Endothelial cell of umbilical vein (primary cell): ENCODE measurements around the gene DNAH3. TPM values are rescaled to one million over a fixed set of nuclear protein-coding genes. Genes with fewer than 3 reads are reported as not detected.

Experiments
- BruUV-seq: library from RNA; stranded (reverse); fragments of 400-500 nt; replicated peaks from 2 replicates; lab custom pipeline; 2021; lab: Mats Ljungman, UMichigan
- CTCF ChIA-PET: fragments of 300-600, 350-600 bp; sonication (Branson Sonifier 250); formaldehyde crosslinking; loops from one replicate; lab custom pipeline; 2021; ENCODE audit warnings: antibody characterized with exemption, inconsistent platforms; lab: Charles Lee
- POLR2A ChIA-PET: fragments of 300-600, 350-600 bp; sonication (Branson Sonifier 250); formaldehyde crosslinking; loops from one replicate; lab custom pipeline; 2021; ENCODE audit warnings: antibody characterized with exemption, inconsistent platforms; lab: Charles Lee
- DNase-seq: peaks from one replicate; pipeline ENCODE4 v3.0.0-alpha.2; 2011; ENCODE audit warnings: low read depth, low spot score
- FAIRE-seq: peaks from 2 replicates; lab custom pipeline; 2011; peaks lifted over from hg19 to GRCh38; lab: Jason Lieb, UNC
- H2AFZ ChIP-seq: 2 replicates; pipeline ENCODE4 v1.6.0; 2012; ENCODE audit warnings: low read depth, low read length, control low read depth, inconsistent platforms
- H3K27ac ChIP-seq: 2 replicates; pipeline ENCODE4 v1.5.1; 2011; ENCODE audit warnings: low read depth, mild to moderate bottlenecking, control low read depth, low read length, moderate library complexity; ENCODE audit not compliant: insufficient read depth
- H3K27me3 ChIP-seq, 2 experiments: 2 replicates each; pipeline versions ENCODE4 v1.6.0 to v1.6.1; 2011; ENCODE audit warnings: low read length in 2 of 2, mixed read lengths in 1 of 2; ENCODE audit not compliant: control insufficient read depth in 2 of 2, insufficient read depth in 2 of 2
- H3K36me3 ChIP-seq, 2 experiments: 2 replicates in 1 of 2; 3 replicates in 1 of 2; pipeline ENCODE4 v1.5.1; 2011; ENCODE audit warnings: low read length in 2 of 2, mild to moderate bottlenecking in 1 of 2, moderate library complexity in 1 of 2; ENCODE audit not compliant: control insufficient read depth in 2 of 2, insufficient read depth in 2 of 2; ENCODE audit errors: extremely low read depth in 1 of 2
- H3K4me1 ChIP-seq: 3 replicates; pipeline ENCODE4 v1.5.1; 2011; ENCODE audit warnings: mild to moderate bottlenecking, low read length; ENCODE audit not compliant: control insufficient read depth, insufficient read depth; ENCODE audit errors: extremely low read depth
- H3K4me2 ChIP-seq: 2 replicates; pipeline ENCODE4 v1.6.1; 2011; ENCODE audit warnings: low read length, control low read depth, mixed read lengths; ENCODE audit not compliant: insufficient read depth
- H3K4me3 ChIP-seq, 3 experiments: fragments of 200-600 bp in 1 of 3; sonication (generic), shearing (Covaris generic) in 1 of 3; replicated peaks in 1 of 3; 2 replicates each; pipeline ENCODE4 v1.5.1; 2011 to 2016; ENCODE audit warnings: control low read depth in 3 of 3, low read length in 3 of 3, mild to moderate bottlenecking in 2 of 3, inconsistent platforms in 1 of 3, low read depth in 1 of 3, moderate library complexity in 1 of 3; ENCODE audit not compliant: insufficient read depth in 1 of 3
- H3K79me2 ChIP-seq: 2 replicates; pipeline ENCODE4 v1.6.0; 2012; ENCODE audit warnings: low read length, inconsistent platforms; ENCODE audit not compliant: control insufficient read depth, insufficient read depth
- H3K9ac ChIP-seq: replicated peaks from 2 replicates; pipeline ENCODE3; 2011; ENCODE audit warnings: low read length, control low read depth; ENCODE audit not compliant: insufficient read depth; ENCODE audit errors: extremely low read depth
- H3K9me1 ChIP-seq: replicated peaks from 3 replicates; pipeline ENCODE4 v1.6.0; 2011; ENCODE audit warnings: mild to moderate bottlenecking, low read length; ENCODE audit not compliant: control insufficient read depth, insufficient read depth; ENCODE audit errors: extremely low read depth
- H3K9me3 ChIP-seq: replicated peaks from 2 replicates; pipeline ENCODE4 v1.5.1; 2012; ENCODE audit warnings: low read length, inconsistent platforms; ENCODE audit not compliant: control insufficient read depth, insufficient read depth
- H4K20me1 ChIP-seq: replicated peaks from 2 replicates; pipeline ENCODE3; 2011; ENCODE audit warnings: mild to moderate bottlenecking, low read length; ENCODE audit not compliant: control insufficient read depth, insufficient read depth; ENCODE audit errors: extremely low read depth
- CTCF ChIP-seq, 2 donors: IDR thresholded peaks; 1 replicate in 1 of 2; 2 replicates in 1 of 2; pipeline ENCODE4 v1.5.1; 2011; ENCODE audit warnings: low read length in 2 of 2, mild to moderate bottlenecking in 2 of 2, moderate library complexity in 2 of 2, control low read depth in 1 of 2, inconsistent platforms in 1 of 2, low read depth in 1 of 2; ENCODE audit not compliant: insufficient read depth in 1 of 2; ENCODE audit errors: extremely low read depth in 1 of 2
- EZH2 ChIP-seq: IDR thresholded peaks from 2 replicates; pipeline ENCODE4 v1.6.1; 2012; ENCODE audit warnings: borderline replicate concordance, low read depth, mild to moderate bottlenecking, moderate library complexity, low read length, inconsistent platforms; ENCODE audit not compliant: severe bottlenecking
- FOS ChIP-seq: IDR thresholded peaks from 2 replicates; pipeline ENCODE4 v1.6.1; 2011; ENCODE audit warnings: mild to moderate bottlenecking, low read length, moderate library complexity, borderline replicate concordance; ENCODE audit not compliant: insufficient read depth
- GATA2 ChIP-seq: IDR thresholded peaks from 2 replicates; pipeline ENCODE4 v1.7.0; 2011; ENCODE audit warnings: low read depth, mild to moderate bottlenecking, moderate library complexity, mixed read lengths, low read length; ENCODE audit not compliant: insufficient read length, insufficient read depth
- JUN ChIP-seq: IDR thresholded peaks from 2 replicates; pipeline ENCODE4 v1.6.1; 2011; ENCODE audit warnings: borderline replicate concordance, low read depth; ENCODE audit not compliant: insufficient read length, insufficient read depth
- MAX ChIP-seq: IDR thresholded peaks from 2 replicates; pipeline ENCODE4 v1.6.1; 2011; ENCODE audit not compliant: insufficient read depth, insufficient read length
- MYC ChIP-seq: IDR thresholded peaks from one replicate; pipeline ENCODE4 v1.6.1; 2011; ENCODE audit warnings: mild to moderate bottlenecking, low read depth, low read length
- POLR2A ChIP-seq: IDR thresholded peaks from 2 replicates; pipeline ENCODE4 v1.6.1; 2012; ENCODE audit warnings: low read depth, mild to moderate bottlenecking, control low read depth, low read length
- POLR2AphosphoS5 ChIP-seq: IDR thresholded peaks from 2 replicates; pipeline ENCODE4 v1.6.1; 2012; ENCODE audit warnings: low read depth, mild to moderate bottlenecking, control low read depth, low read length, moderate library complexity; ENCODE audit not compliant: insufficient read depth
- dilution Hi-C: fragments of 300-500 bp; cut with MboI; formaldehyde crosslinking; loops from one replicate; pipeline ENCODE4 v1.15.0; 2019; ENCODE audit warnings: low sequenced_read_pairs; ENCODE audit not compliant: extremely low pct_ligation_motif_present
- intact Hi-C: fragments of 100-400 bp; cut with micrococcal nuclease; formaldehyde crosslinking; loops from one replicate; pipeline ENCODE4 v1.10.0; 2022
- polyA plus RNA-seq, 4 experiments: library from polyadenylated mRNA; depleted of rRNA in 3 of 4; stranded (reverse) in 3 of 4; unstranded in 1 of 4; fragments of >200 nt; gene quantifications; 2 replicates each; pipeline versions ENCODE4 v1.2.1 to v1.2.3, GENCODE V29; 2011 to 2012; ENCODE audit warnings: missing spikeins in 1 of 4
- total RNA-seq: library from RNA; stranded (reverse); gene quantifications from 2 replicates; pipeline ENCODE4 v1.2.3, GENCODE V29; 2021

The DNAH3 gene
- total and polyA plus RNA-seq, 2 donors (not counting 3 experiments of a cell fraction or from before 2014, with no cell fraction given), result not detected

- Histone ChIP-seq H3K27me3 (no peaks in the 10 kb centered on the region), H3K4me3 (no peak overlapping the region), H3K9me3 (no peaks in the 10 kb centered on the region), H3K79me2 (no peaks in the 10 kb centered on the region), H4K20me1 (no peaks in the 10 kb centered on the region), H3K9me1 (no peaks in the 10 kb centered on the region), H3K27ac (no peak overlapping the region), H3K9ac (no peak overlapping the region), H3K36me3 (no peaks in the 10 kb centered on the region), H3K4me2 (no peak overlapping the region), H3K4me1 (no peaks in the 10 kb centered on the region), H2AFZ (no peak overlapping the region)
- ChIA-PET CTCF (interaction anchor here (1.4 kb wide), 1 partner anchor 27 kb away, joined by 3 read pairs; no protein-coding TSS in a partner anchor), POLR2A (interaction anchor here (0.7 kb wide), 1 partner anchor 249 kb away, joined by 10 read pairs; no protein-coding TSS in a partner anchor)
- DNase-seq (no peak), FAIRE-seq (no peak)
- dilution Hi-C loops, result no loop called here
- TF ChIP-seq CTCF (IDR thresholded peaks at IDR 0.05; ENCODE audit: extremely low read depth in 1 of 2, insufficient read depth in 1 of 2, low read depth in 1 of 2, low read length in 2 of 2) (no peak), JUN (no peak), EZH2 (no peak), FOS (no peak), MYC (no peak), MAX (no peak), GATA2 (no peak), POLR2AphosphoS5 (no peak), POLR2A (no peak)
- BruUV-seq, result no TSS peak
- intact Hi-C loops, result no loop called here
These were observed 123.8 kb downstream of the DNAH3 start for GRCh38 chr16:21026846-21027245.
